Endothelial cell (in vitro differentiated cells): ENCODE results near the gene BSCL2. TPM values are rescaled to one million over a fixed set of nuclear protein-coding genes. Genes with fewer than 3 reads are reported as not detected.

Source experiments
- DNase-seq: peaks from one replicate; pipeline ENCODE4 v3.0.0; 2021; ENCODE audit warnings: low spot score
- H3K27ac Mint-ChIP-seq: one replicate; pipeline ENCODE4 v1.8.0; 2021; ENCODE audit warnings: mixed read lengths, inconsistent platforms; ENCODE audit not compliant: unreplicated experiment
- H3K27me3 Mint-ChIP-seq: one replicate; pipeline ENCODE4 v1.8.0; 2021; ENCODE audit warnings: mild to moderate bottlenecking, moderate library complexity, mixed read lengths, inconsistent platforms; ENCODE audit not compliant: unreplicated experiment
- H3K36me3 Mint-ChIP-seq: one replicate; pipeline ENCODE4 v1.8.0; 2021; ENCODE audit warnings: mild to moderate bottlenecking, low read depth, mixed read lengths, inconsistent platforms; ENCODE audit not compliant: unreplicated experiment
- H3K4me1 Mint-ChIP-seq: one replicate; pipeline ENCODE4 v1.8.0; 2021; ENCODE audit warnings: mild to moderate bottlenecking, mixed read lengths, inconsistent platforms; ENCODE audit not compliant: unreplicated experiment
- H3K4me3 Mint-ChIP-seq: one replicate; pipeline ENCODE4 v1.8.0; 2021; ENCODE audit warnings: mild to moderate bottlenecking, mixed read lengths, inconsistent platforms; ENCODE audit not compliant: unreplicated experiment
- H3K9me3 Mint-ChIP-seq: one replicate; pipeline ENCODE4 v1.8.0; 2021; ENCODE audit warnings: mixed read lengths, inconsistent platforms; ENCODE audit not compliant: unreplicated experiment
- CTCF ChIP-seq: fragments of 200-600 bp; sonication (generic); IDR thresholded peaks from one replicate; pipeline ENCODE4 v1.5.0; 2021; ENCODE audit warnings: antibody characterized with exemption; ENCODE audit not compliant: unreplicated experiment
- total RNA-seq: library from RNA; stranded (reverse); fragmentation: NEBNext Ultra II Directional; extraction: Animal tissue kit (Norgen Biotek cat#: 25700); gene quantifications from one replicate; pipeline ENCODE4 v1.2.1, GENCODE V29; 2021; ENCODE audit not compliant: unreplicated experiment

BSCL2 gene
- total RNA-seq, 1 donor from 2014 or later = 53.6 TPM

GRCh38 chr11:62645946-62646824, 61.0 kb downstream of the BSCL2 start, which contains the start of gene GANAB:
Gene GANAB (minus strand): TSS chr11:62646613. CDS start chr11:62646599, 14 bp downstream.
- Mint-ChIP-seq H3K36me3 (peaks cover 34% of the 10 kb centered on the region), H3K27me3 (peaks cover 14% of the 10 kb centered on the region), H3K27ac (peak within 1 kb of the TSS; percentile 97), H3K4me1 (peaks cover 18% of the 10 kb centered on the region), H3K9me3 (no peaks in the 10 kb centered on the region), H3K4me3 (peak within 1 kb of the TSS; percentile 99)
- DNase-seq = peak; percentile 98
- no peak for TF ChIP-seq CTCF

GRCh38 chr11:62645671-62645945, 61.6 kb downstream of the BSCL2 start:
- peak overlapping the region; percentile 99 for H3K4me3 Mint-ChIP-seq
- H3K36me3 Mint-ChIP-seq = peaks cover 34% of the 10 kb centered on the region
- TF ChIP-seq CTCF = no peak
- no peak for DNase-seq
- no peaks in the 10 kb centered on the region for H3K9me3 Mint-ChIP-seq
- peaks cover 18% of the 10 kb centered on the region for H3K4me1 Mint-ChIP-seq
- peaks cover 15% of the 10 kb centered on the region for H3K27me3 Mint-ChIP-seq
- H3K27ac Mint-ChIP-seq = peak overlapping the region; percentile 97

- Mint-ChIP-seq H3K4me1 (peaks cover 24% of the 10 kb centered on the region), H3K4me3 (peak overlapping the region; percentile 47), H3K9me3 (no peaks in the 10 kb centered on the region), H3K27ac (peak overlapping the region; percentile 57), H3K36me3 (peaks cover 35% of the 10 kb centered on the region), H3K27me3 (peaks cover 17% of the 10 kb centered on the region)
- DNase-seq = no peak
- TF ChIP-seq CTCF = no peak
These were observed 63.0 kb downstream of the BSCL2 start for GRCh38 chr11:62644220-62644619.

Other genes starting within 250 kb of the BSCL2 start
- 136 TPM for gene AHNAK, start 160.6 kb downstream of the BSCL2 start, total RNA-seq
- 1,951 TPM for gene EEF1G, start 133.5 kb downstream of the BSCL2 start, total RNA-seq
- 21.2 TPM for gene TUT1, start 115.9 kb downstream of the BSCL2 start, total RNA-seq
- 157 TPM for gene MTA2, start 105.6 kb downstream of the BSCL2 start, total RNA-seq
- gene EML3, start 94.6 kb downstream of the BSCL2 start, total RNA-seq = 98.6 TPM
- 2.1 TPM for gene ROM1, start 94.2 kb downstream of the BSCL2 start, total RNA-seq
- gene B3GAT3, start 85.4 kb downstream of the BSCL2 start, total RNA-seq = 32.8 TPM
- 383 TPM for gene GANAB, start 60.8 kb downstream of the BSCL2 start, total RNA-seq
- gene INTS5, start 54.1 kb downstream of the BSCL2 start, total RNA-seq = 24.8 TPM
- gene C11orf98, start 42.2 kb downstream of the BSCL2 start, total RNA-seq = 60.1 TPM
- gene CSKMT, start 42.1 kb downstream of the BSCL2 start, total RNA-seq = 8.7 TPM
- 4.7 TPM for gene UQCC3, start 35.8 kb downstream of the BSCL2 start, total RNA-seq
- 11.2 TPM for gene LBHD1, start 35.2 kb downstream of the BSCL2 start, total RNA-seq
- gene UBXN1, start 28.4 kb downstream of the BSCL2 start, total RNA-seq = 137 TPM
- gene LRRN4CL, start 17.9 kb downstream of the BSCL2 start, total RNA-seq = 0.44 TPM
- 1.1 TPM for gene GNG3, start 252 bp upstream of the BSCL2 start, total RNA-seq
- gene HNRNPUL2, start 20.0 kb upstream of the BSCL2 start, total RNA-seq = 43.6 TPM
- 38.1 TPM for gene TTC9C, start 21.1 kb upstream of the BSCL2 start, total RNA-seq
- gene ZBTB3, start 46.7 kb upstream of the BSCL2 start, total RNA-seq = 12.7 TPM
- 93.6 TPM for gene POLR2G, start 54.2 kb upstream of the BSCL2 start, total RNA-seq
- gene TAF6L, start 64.0 kb upstream of the BSCL2 start, total RNA-seq = 31.0 TPM
- 26.7 TPM for gene TMEM179B, start 80.0 kb upstream of the BSCL2 start, total RNA-seq
- gene TMEM223, start 84.6 kb upstream of the BSCL2 start, total RNA-seq = 13.9 TPM
- 50.8 TPM for gene NXF1, start 98.0 kb upstream of the BSCL2 start, total RNA-seq
- gene STX5, start 124.6 kb upstream of the BSCL2 start, total RNA-seq = 37.9 TPM
- gene TEX54, start 125.4 kb upstream of the BSCL2 start, total RNA-seq = not detected
- 42.2 TPM for gene WDR74, start 132.2 kb upstream of the BSCL2 start, total RNA-seq
- 147 TPM for gene SLC3A2, start 173.5 kb upstream of the BSCL2 start, total RNA-seq
- gene CHRM1, start 213.9 kb upstream of the BSCL2 start, total RNA-seq = not detected